Measurements from ENCODE around the gene KIF2B.

DNA sequence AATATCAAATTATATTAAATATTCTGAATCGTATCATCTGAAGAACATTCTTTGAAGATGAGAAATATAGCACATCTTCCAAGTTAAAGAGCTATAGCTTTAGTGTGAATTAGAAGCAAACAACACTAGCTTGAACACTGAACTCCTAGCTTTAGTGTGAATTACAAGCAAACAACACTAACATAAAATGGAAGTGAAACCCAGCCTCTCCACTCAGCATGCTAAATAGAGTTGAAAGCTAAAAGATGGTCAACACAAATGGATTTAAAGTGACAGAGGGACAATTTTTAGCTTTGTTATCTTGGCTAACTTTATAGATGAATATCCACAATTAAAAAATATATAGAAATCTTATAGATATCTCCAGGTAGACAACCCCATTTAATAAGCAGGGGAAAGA is 4.5 kb upstream of the KIF2B start:
- TF ChIP-seq, protein P1, sequence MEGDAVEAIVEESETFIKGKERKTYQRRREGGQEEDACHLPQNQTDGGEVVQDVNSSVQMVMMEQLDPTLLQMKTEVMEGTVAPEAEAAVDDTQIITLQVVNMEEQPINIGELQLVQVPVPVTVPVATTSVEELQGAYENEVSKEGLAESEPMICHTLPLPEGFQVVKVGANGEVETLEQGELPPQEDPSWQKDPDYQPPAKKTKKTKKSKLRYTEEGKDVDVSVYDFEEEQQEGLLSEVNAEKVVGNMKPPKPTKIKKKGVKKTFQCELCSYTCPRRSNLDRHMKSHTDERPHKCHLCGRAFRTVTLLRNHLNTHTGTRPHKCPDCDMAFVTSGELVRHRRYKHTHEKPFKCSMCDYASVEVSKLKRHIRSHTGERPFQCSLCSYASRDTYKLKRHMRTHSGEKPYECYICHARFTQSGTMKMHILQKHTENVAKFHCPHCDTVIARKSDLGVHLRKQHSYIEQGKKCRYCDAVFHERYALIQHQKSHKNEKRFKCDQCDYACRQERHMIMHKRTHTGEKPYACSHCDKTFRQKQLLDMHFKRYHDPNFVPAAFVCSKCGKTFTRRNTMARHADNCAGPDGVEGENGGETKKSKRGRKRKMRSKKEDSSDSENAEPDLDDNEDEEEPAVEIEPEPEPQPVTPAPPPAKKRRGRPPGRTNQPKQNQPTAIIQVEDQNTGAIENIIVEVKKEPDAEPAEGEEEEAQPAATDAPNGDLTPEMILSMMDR (IDR thresholded peaks at IDR 0.05; ENCODE audit: insufficient read depth, low read length, poor library complexity, severe bottlenecking), result no peak
- no peak for TF ChIP-seq EZH2phosphoT487 (conservative IDR thresholded peaks at IDR 0.05; ENCODE audit: low read length)

Data from SU-DHL-6 (cell line).